IMR-90 (cell line): ENCODE results near the gene PTHLH. TPM values are rescaled to one million over a fixed set of nuclear protein-coding genes. Genes with fewer than 3 reads are reported as not detected.

Experiments
- ATAC-seq: fragments of 200-7000 bp; cut with Tn5 transposase; 2 replicates; pipeline ENCODE4 v1.9.1; 2020; ENCODE audit warnings: low read depth, mild to moderate bottlenecking, moderate library complexity
- BruUV-seq: library from RNA; stranded (reverse); fragments of 400-500 nt; replicated peaks from 2 replicates; lab custom pipeline; 2021; lab: Mats Ljungman, UMichigan
- CTCF ChIA-PET: fragments of 300-600 bp; formaldehyde crosslinking; extraction: SDS; loops from one replicate; lab custom pipeline; 2021; ENCODE audit warnings: antibody characterized with exemption; lab: Yijun Ruan, JAX
- POLR2A ChIA-PET: fragments of 300-600 bp; sonication (Branson Sonifier 250); formaldehyde crosslinking; loops from one replicate; lab custom pipeline; 2022; ENCODE audit warnings: antibody characterized with exemption; ENCODE audit not compliant: unreplicated experiment; lab: Charles Lee
- DNase-seq: peaks from one replicate; pipeline ENCODE4 v3.0.0; 2013
- H2AFZ ChIP-seq: replicated peaks from 2 replicates; pipeline ENCODE3; 2013; ENCODE audit warnings: low read length, mild to moderate bottlenecking; ENCODE audit not compliant: poor library complexity
- H2AK5ac ChIP-seq: 2 replicates; pipeline ENCODE4 v1.6.1; 2013; ENCODE audit warnings: low read depth, low read length, inconsistent platforms
- H2AK9ac ChIP-seq: replicated peaks from 2 replicates; pipeline ENCODE3; 2013; ENCODE audit warnings: mild to moderate bottlenecking, low read depth, low read length, moderate library complexity; ENCODE audit not compliant: poor library complexity
- H2BK120ac ChIP-seq: 2 replicates; pipeline ENCODE4 v1.6.1; 2013; ENCODE audit warnings: low read depth, low read length, inconsistent platforms
- H2BK15ac ChIP-seq: 3 replicates; pipeline ENCODE4 v1.6.1; 2013; ENCODE audit warnings: low read depth, low read length, inconsistent platforms
- H2BK20ac ChIP-seq: 2 replicates; pipeline ENCODE4 v1.6.1; 2013; ENCODE audit warnings: low read depth, mild to moderate bottlenecking, inconsistent platforms, low read length, moderate library complexity
- H2BK5ac ChIP-seq: 2 replicates; pipeline ENCODE4 v1.6.1; 2013; ENCODE audit warnings: mild to moderate bottlenecking, low read depth, low read length, inconsistent platforms; ENCODE audit not compliant: poor library complexity, severe bottlenecking
- H3K14ac ChIP-seq: replicated peaks from 2 replicates; pipeline ENCODE4 v1.6.1; 2013; ENCODE audit warnings: low read depth, low read length, inconsistent platforms
- H3K18ac ChIP-seq: 2 replicates; pipeline ENCODE4 v1.6.1; 2013; ENCODE audit warnings: low read depth, low read length, control low read depth
- H3K23ac ChIP-seq: 2 replicates; pipeline ENCODE4 v1.6.1; 2013; ENCODE audit warnings: low read depth, low read length, inconsistent platforms
- H3K27ac ChIP-seq: 2 replicates; pipeline ENCODE4 v1.5.1; 2013; ENCODE audit warnings: mild to moderate bottlenecking, control low read depth, low read length; ENCODE audit not compliant: insufficient read depth
- H3K27me3 ChIP-seq: 2 replicates; pipeline ENCODE4 v1.6.1; 2013; ENCODE audit warnings: low read length; ENCODE audit not compliant: control insufficient read depth, insufficient read depth
- H3K36me3 ChIP-seq: 2 replicates; pipeline ENCODE4 v1.6.1; 2013; ENCODE audit warnings: low read length, mixed read lengths; ENCODE audit not compliant: control insufficient read depth, insufficient read depth
- H3K4ac ChIP-seq: 2 replicates; pipeline ENCODE4 v1.6.1; 2013; ENCODE audit warnings: low read depth, low read length, inconsistent platforms
- H3K4me1 ChIP-seq: 2 replicates; pipeline ENCODE4 v1.6.1; 2013; ENCODE audit warnings: low read length, mixed read lengths; ENCODE audit not compliant: control insufficient read depth, insufficient read depth
- H3K4me2 ChIP-seq: 2 replicates; pipeline ENCODE4 v1.6.1; 2013; ENCODE audit warnings: low read depth, mild to moderate bottlenecking, control low read depth, low read length, moderate library complexity
- H3K4me3 ChIP-seq: 2 replicates; pipeline ENCODE4 v1.5.1; 2013; ENCODE audit warnings: low read depth, mild to moderate bottlenecking, control low read depth, low read length, moderate library complexity; ENCODE audit not compliant: insufficient read depth
- H3K56ac ChIP-seq: 2 replicates; pipeline ENCODE4 v1.6.1; 2013; ENCODE audit warnings: low read length, inconsistent platforms; ENCODE audit not compliant: insufficient read depth; ENCODE audit errors: extremely low read depth
- H3K79me1 ChIP-seq, 2 experiments: 2 replicates each; pipeline ENCODE4 v1.6.1; 2013; ENCODE audit warnings: low read length in 2 of 2, inconsistent platforms in 1 of 2, low read depth in 1 of 2
- H3K9ac ChIP-seq: 2 replicates; pipeline ENCODE4 v1.6.1; 2013; ENCODE audit warnings: low read depth, low read length, control low read depth
- H3K9me1 ChIP-seq: 2 replicates; pipeline ENCODE4 v1.6.1; 2013; ENCODE audit warnings: low read length, inconsistent platforms; ENCODE audit not compliant: insufficient read depth
- H3K9me3 ChIP-seq: 2 replicates; pipeline ENCODE4 v1.6.1; 2013; ENCODE audit warnings: low read length; ENCODE audit not compliant: control insufficient read depth, insufficient read depth
- H4K20me1 ChIP-seq: 2 replicates; pipeline ENCODE4 v1.6.1; 2013; ENCODE audit warnings: low read length, inconsistent platforms; ENCODE audit not compliant: insufficient read depth
- H4K5ac ChIP-seq: 2 replicates; pipeline ENCODE4 v1.6.1; 2013; ENCODE audit warnings: mild to moderate bottlenecking, low read depth, low read length, control low read depth
- H4K8ac ChIP-seq, 2 experiments: 2 replicates each; pipeline ENCODE4 v1.6.1; 2013; ENCODE audit warnings: low read depth in 2 of 2, low read length in 2 of 2, control low read depth in 1 of 2, inconsistent platforms in 1 of 2
- H4K91ac ChIP-seq: 2 replicates; pipeline ENCODE4 v1.6.1; 2013; ENCODE audit warnings: low read depth, low read length, inconsistent platforms; ENCODE audit not compliant: insufficient read depth
- BHLHE40 ChIP-seq: fragments of 150-350 bp; IDR thresholded peaks from 2 replicates; pipeline ENCODE4 v1.6.1; 2016; ENCODE audit warnings: mild to moderate bottlenecking, low read depth, low read length
- FOS ChIP-seq: fragments of 150-350 bp; IDR thresholded peaks from 2 replicates; pipeline ENCODE4 v1.6.1; 2016; ENCODE audit warnings: low read depth, low read length
- MAFK ChIP-seq: IDR thresholded peaks from 2 replicates; pipeline ENCODE4 v1.6.1; 2012; ENCODE audit warnings: low read depth, low read length, improper control_type of control experiment
- MAZ ChIP-seq: IDR thresholded peaks from 2 replicates; pipeline ENCODE4 v1.6.1; 2012; ENCODE audit warnings: low read depth, mild to moderate bottlenecking, low read length, improper control_type of control experiment, moderate library complexity, borderline replicate concordance
- NFE2L2 ChIP-seq: fragments of 150-350 bp; IDR thresholded peaks from 2 replicates; pipeline ENCODE4 v1.6.1; 2016; ENCODE audit warnings: low read depth, mild to moderate bottlenecking, low read length
- RAD21 ChIP-seq: IDR thresholded peaks from 2 replicates; pipeline ENCODE4 v1.6.1; 2012; ENCODE audit warnings: low read length, improper control_type of control experiment
- WGBS, 2 experiments: methylation state at CpG; one replicate each; pipeline versions ENCODE4 v1.1.5 to v1.1.7; 2013; ENCODE audit warnings: missing lambda C conversion rate in 2 of 2; ENCODE audit not compliant: insufficient read length in 1 of 2; ENCODE audit errors: extremely low coverage in 2 of 2; 5-methylcytosine and 5-hydroxymethylcytosine counted together
- dilution Hi-C: fragments of 300-500 bp; cut with HindIII; formaldehyde crosslinking; loops from one replicate; pipeline ENCODE4 v1.14.3; 2018; ENCODE audit warnings: low sequenced_read_pairs; ENCODE audit not compliant: unreplicated experiment
- in situ Hi-C: fragments of 300-500 bp; cut with MboI; formaldehyde crosslinking; loops from 3 replicates; pipeline ENCODE4 v1.14.3; 2019; ENCODE audit warnings: low sequenced_read_pairs, inconsistent platforms, mixed read lengths
- intact Hi-C: fragments of 100-400 bp; cut with micrococcal nuclease; formaldehyde crosslinking; loops from 2 replicates; pipeline ENCODE4 v1.10.0; 2022
- polyA plus RNA-seq, 3 experiments: library from polyadenylated mRNA; depleted of rRNA; stranded (reverse); fragments of >200 nt; gene quantifications; 2 replicates each; pipeline ENCODE4 v1.2.3, GENCODE V29; 2012; ENCODE audit warnings: low replicate concordance in 1 of 3
- total RNA-seq: library from RNA; depleted of rRNA; stranded (reverse); fragments of >200 nt; gene quantifications from 2 replicates; pipeline ENCODE4 v1.2.3, GENCODE V29; 2012
- TF ChIP-seq, protein P1 (sequence below): fragments of 150-350 bp; IDR thresholded peaks from 2 replicates; pipeline ENCODE4 v1.6.1; 2016; ENCODE audit warnings: low read depth, mild to moderate bottlenecking, low read length, moderate library complexity, borderline replicate concordance

Gene PTHLH
- total and polyA plus RNA-seq, 2 of the 4 experiments (the other 2 are of a cell fraction): 0.36 to 1.3 TPM

DNA sequence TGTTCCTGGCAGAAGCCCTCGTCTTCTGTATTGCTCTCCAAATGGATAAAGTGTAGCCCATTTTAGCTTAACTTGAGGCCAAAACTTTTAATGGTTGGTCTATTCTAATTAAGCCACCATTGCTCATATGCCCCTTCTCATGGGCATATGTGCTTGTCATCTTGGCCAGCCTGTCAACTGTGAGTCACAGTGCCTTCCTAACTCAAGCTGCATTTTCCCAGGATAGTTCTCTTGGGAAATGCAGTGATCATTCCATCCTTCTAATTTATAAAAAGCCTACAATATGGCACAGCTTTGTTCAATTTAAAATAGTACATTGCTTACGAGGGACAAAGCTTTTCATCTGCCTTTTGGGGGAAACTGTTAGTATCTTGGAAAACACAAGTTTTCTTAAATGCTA is 6.6 kb downstream of the PTHLH start:
- intact Hi-C loops (loop anchor here (2.0 to 10.0 kb wide), 4 partner anchors 226 to 1029 kb away; partner anchors contain the start of gene CCDC91), dilution Hi-C loops (no loop called here), in situ Hi-C loops (loop anchor here (10.0 kb wide), 1 partner anchor 209 kb away; no protein-coding TSS in a partner anchor)
- Histone ChIP-seq H4K5ac (no peak overlapping the region), H3K9me3 (no peaks in the 10 kb centered on the region), H3K36me3 (no peaks in the 10 kb centered on the region), H2BK20ac (peak overlapping the region; percentile 27), H3K4me2 (no peak overlapping the region), H4K8ac (no peak overlapping the region), H4K91ac (no peak overlapping the region), H3K79me1 (no peaks in the 10 kb centered on the region), H3K56ac (no peak overlapping the region), H4K20me1 (no peaks in the 10 kb centered on the region), H2AK9ac (no peak overlapping the region), H3K14ac (0 out of 2 replicates have a peak overlapping the region, but pooled peaks have one; percentile 34), H2BK15ac (peak overlapping the region; percentile 45; the same call in 1 of the 3 replicates), H2BK120ac (0 out of 2 replicates have a peak overlapping the region, but pooled peaks have one; percentile 10), H3K27me3 (no peaks in the 10 kb centered on the region), H3K4me3 (no peak overlapping the region), H3K4me1 (peaks cover 5% of the 10 kb centered on the region), H3K18ac (no peak overlapping the region), H2AK5ac (peak overlapping the region; percentile 85), H3K4ac (peak overlapping the region; percentile 21; the same call in 1 of the 2 replicates), H3K27ac (no peak overlapping the region), H3K9ac (no peak overlapping the region), H3K9me1 (peaks cover 3% of the 10 kb centered on the region; the same call in 1 of the 2 replicates), H2AFZ (no peak overlapping the region), H3K23ac (peak overlapping the region; percentile 14; the same call in 1 of the 2 replicates), H2BK5ac (peak overlapping the region; percentile 3)
- TF ChIP-seq NFE2L2 (no peak), RAD21 (no peak), MAZ (no peak), MAFK (no peak), BHLHE40 (no peak), FOS (0 out of 2 replicates have a peak, but pooled peaks have one; percentile 36)
- TF ChIP-seq, protein P1, sequence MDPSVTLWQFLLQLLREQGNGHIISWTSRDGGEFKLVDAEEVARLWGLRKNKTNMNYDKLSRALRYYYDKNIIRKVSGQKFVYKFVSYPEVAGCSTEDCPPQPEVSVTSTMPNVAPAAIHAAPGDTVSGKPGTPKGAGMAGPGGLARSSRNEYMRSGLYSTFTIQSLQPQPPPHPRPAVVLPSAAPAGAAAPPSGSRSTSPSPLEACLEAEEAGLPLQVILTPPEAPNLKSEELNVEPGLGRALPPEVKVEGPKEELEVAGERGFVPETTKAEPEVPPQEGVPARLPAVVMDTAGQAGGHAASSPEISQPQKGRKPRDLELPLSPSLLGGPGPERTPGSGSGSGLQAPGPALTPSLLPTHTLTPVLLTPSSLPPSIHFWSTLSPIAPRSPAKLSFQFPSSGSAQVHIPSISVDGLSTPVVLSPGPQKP: no peak
- BruUV-seq: no TSS peak
- CTCF ChIA-PET: interaction anchor here (0.6 to 1.7 kb wide), 2 partner anchors 10 to 249 kb away, joined by 4 to 6 read pairs; no protein-coding TSS in a partner anchor
- WGBS, 2 experiments: no CpG with 5 or more reads among the region's 2 CpGs
- POLR2A ChIA-PET: no interaction called here
- DNase-seq (peak; percentile 63), ATAC-seq (no peak)
